NCI-H526 (cell line): ENCODE measurements around the gene NDST3.
A peak's percentile ranks its signal among the peaks of the same experiment; 100 is the strongest.

ENCODE experiments used
- DNase-seq, 2 experiments: peaks; one replicate each; lab custom pipeline; 2025; lab: John Stamatoyannopoulos, UW

Gene NDST3

GRCh38 chr4:118034053-118034785 lies at the start of gene NDST3:
TSS of gene NDST3 (plus strand) at chr4:118034486. CDS start at chr4:118053911, 19,425 bp downstream.
- peak; percentile 46 to 78 for DNase-seq

GRCh38 chr4:117986321-117986720 lies 48.0 kb upstream of the NDST3 start:
- DNase-seq, result no peak

- no peak for DNase-seq
These were observed 46.8 kb upstream of the NDST3 start for GRCh38 chr4:117987464-117987863.

GRCh38 chr4:117996891-117997290 lies 37.4 kb upstream of the NDST3 start:
- DNase-seq, result no peak

GRCh38 chr4:118004088-118004487 lies 30.2 kb upstream of the NDST3 start:
- DNase-seq, result no peak

- DNase-seq, result no peak
These were observed 28.4 kb upstream of the NDST3 start for GRCh38 chr4:118005883-118006282.

- no peak for DNase-seq
These were observed 22.1 kb upstream of the NDST3 start for GRCh38 chr4:118012142-118012541.

- no peak for DNase-seq
These were observed 19.5 kb upstream of the NDST3 start for GRCh38 chr4:118014831-118015230.

- DNase-seq, result no peak
These were observed 15.7 kb upstream of the NDST3 start for GRCh38 chr4:118018381-118019145.

- no peak for DNase-seq
These were observed 7.5 kb upstream of the NDST3 start for GRCh38 chr4:118026806-118027205.

- no peak for DNase-seq
These were observed 5.1 kb upstream of the NDST3 start for GRCh38 chr4:118029224-118029623.

GRCh38 chr4:118032691-118033090 lies 1.6 kb upstream of the NDST3 start:
- no peak for DNase-seq

GRCh38 chr4:118033148-118034052 lies 886 bp upstream of the NDST3 start:
- DNase-seq, result peak in 1 of 2 experiments; percentile 43

GRCh38 chr4:118035309-118035708 lies 1.0 kb downstream of the NDST3 start:
- no peak for DNase-seq

GRCh38 chr4:118036336-118036735 lies 2.0 kb downstream of the NDST3 start:
- DNase-seq, result no peak

- DNase-seq, result no peak
These were observed 3.7 kb downstream of the NDST3 start for GRCh38 chr4:118037955-118038354.

GRCh38 chr4:118046323-118046722 lies 12.0 kb downstream of the NDST3 start:
- no peak for DNase-seq

- DNase-seq, result no peak
These were observed 12.8 kb downstream of the NDST3 start for GRCh38 chr4:118047043-118047442.

- DNase-seq, result no peak
These were observed 24.7 kb downstream of the NDST3 start for GRCh38 chr4:118058955-118059354.

- no peak for DNase-seq
These were observed 25.1 kb downstream of the NDST3 start for GRCh38 chr4:118059397-118059796.

- peak in 1 of 2 experiments; percentile 47 for DNase-seq
These were observed 42.9 kb downstream of the NDST3 start for GRCh38 chr4:118076958-118077766.

- DNase-seq, result no peak
These were observed 43.5 kb downstream of the NDST3 start for GRCh38 chr4:118077767-118078105.
